Mononuclear cell (primary cell): ENCODE measurements around the gene MYL5. TPM values are rescaled to one million over a fixed set of nuclear protein-coding genes. Genes with fewer than 3 reads are reported as not detected.
"Not testable (repeated sequence)": the region's sequence is repeated elsewhere in the genome, so short reads cannot be mapped to it uniquely, and the experiment has no call there.

Experiments used
- H3K27me3 ChIP-seq: 2 replicates; pipeline ENCODE4 v1.6.0; 2011; ENCODE audit warnings: low read length, control low read depth; ENCODE audit not compliant: insufficient read depth
- H3K4me1 ChIP-seq: 2 replicates; pipeline ENCODE4 v1.5.1; 2011; ENCODE audit warnings: mild to moderate bottlenecking, low read length, control low read depth; ENCODE audit not compliant: insufficient read depth
- H3K4me3 ChIP-seq: 2 replicates; pipeline ENCODE4 v1.5.1; 2011; ENCODE audit warnings: mild to moderate bottlenecking, low read length, moderate library complexity
- H3K9me3 ChIP-seq: 2 replicates; pipeline ENCODE4 v1.5.1; 2011; ENCODE audit warnings: low read depth, mild to moderate bottlenecking, control low read depth, low read length
- total RNA-seq: library from RNA; depleted of rRNA; stranded (reverse); fragments of >200 nt; gene quantifications from one replicate; pipeline ENCODE4 v1.2.3, GENCODE V29; 2012

Gene MYL5
- total RNA-seq, 1 donor: 9.3 TPM

GRCh38 chr4:633406-633805 lies 40.9 kb upstream of the MYL5 start:
- Histone ChIP-seq H3K9me3 (no peaks in the 10 kb centered on the region), H3K4me1 (no peaks in the 10 kb centered on the region), H3K27me3 (no peaks in the 10 kb centered on the region), H3K4me3 (no peak overlapping the region)

GRCh38 chr4:633976-634598 lies 40.3 kb upstream of the MYL5 start:
- no peaks in the 10 kb centered on the region for H3K27me3 ChIP-seq
- no peak overlapping the region for H3K4me3 ChIP-seq
- no peaks in the 10 kb centered on the region for H3K9me3 ChIP-seq
- no peaks in the 10 kb centered on the region for H3K4me1 ChIP-seq

GRCh38 chr4:634599-634985 lies 39.8 kb upstream of the MYL5 start:
- Histone ChIP-seq H3K9me3 (no peaks in the 10 kb centered on the region), H3K4me1 (no peaks in the 10 kb centered on the region), H3K4me3 (no peak overlapping the region), H3K27me3 (no peaks in the 10 kb centered on the region)

- H3K27me3 ChIP-seq, H3K4me1 ChIP-seq, H3K9me3 ChIP-seq, H3K4me3 ChIP-seq: not testable (repeated sequence)
These were observed 39.1 kb upstream of the MYL5 start for GRCh38 chr4:635066-635835.

DNA sequence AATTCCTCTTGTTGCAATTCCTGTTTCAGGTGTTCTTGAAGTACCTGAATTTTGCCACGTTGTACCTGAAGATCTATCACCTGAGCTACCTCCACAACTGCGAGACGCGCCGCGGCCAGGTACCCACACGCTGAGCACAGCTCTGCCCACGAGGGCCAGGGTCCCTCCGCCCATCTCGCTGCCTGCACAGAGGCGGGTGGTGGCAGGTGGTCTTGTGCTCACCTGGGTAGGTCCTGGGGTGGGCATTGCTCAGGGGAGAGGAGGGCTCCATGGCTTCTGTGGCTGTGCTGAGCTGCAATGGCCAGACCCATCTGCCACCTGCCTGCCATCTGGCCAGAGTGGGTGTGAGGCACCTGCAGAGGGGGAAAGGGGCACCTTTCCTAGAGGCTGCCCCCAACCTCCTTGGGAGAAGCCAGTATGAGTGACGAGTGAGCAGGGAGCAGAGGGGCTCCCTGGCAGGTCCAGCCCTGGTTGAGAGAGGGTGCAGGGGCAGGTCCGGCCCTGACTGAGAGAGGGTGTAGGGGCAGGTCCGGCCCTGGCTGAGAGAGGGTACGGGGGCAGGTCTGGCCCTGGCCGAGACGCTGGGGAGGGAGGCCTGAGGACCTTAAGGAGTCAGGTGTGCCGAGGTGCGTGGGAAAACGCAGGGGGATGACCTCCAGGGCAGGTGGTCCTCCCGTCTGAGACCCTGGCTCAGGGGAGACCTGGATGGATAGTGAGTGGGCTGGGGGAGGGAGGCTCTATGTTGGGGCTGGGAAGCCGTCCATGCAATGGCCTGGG lies 38.3 kb upstream of the MYL5 start:
- H3K4me1 ChIP-seq: no peaks in the 10 kb centered on the region
- no peaks in the 10 kb centered on the region for H3K9me3 ChIP-seq
- no peak overlapping the region for H3K4me3 ChIP-seq
- no peaks in the 10 kb centered on the region for H3K27me3 ChIP-seq

GRCh38 chr4:636628-637159 lies 37.6 kb upstream of the MYL5 start:
- no peak overlapping the region for H3K4me3 ChIP-seq
- H3K4me1 ChIP-seq: no peaks in the 10 kb centered on the region
- no peaks in the 10 kb centered on the region for H3K9me3 ChIP-seq
- no peaks in the 10 kb centered on the region for H3K27me3 ChIP-seq

- no peaks in the 10 kb centered on the region for H3K9me3 ChIP-seq
- no peak overlapping the region for H3K4me3 ChIP-seq
- H3K4me1 ChIP-seq: no peaks in the 10 kb centered on the region
- H3K27me3 ChIP-seq: no peaks in the 10 kb centered on the region
These were observed 36.6 kb upstream of the MYL5 start for GRCh38 chr4:637536-638280.

- not testable (repeated sequence) for H3K27me3 ChIP-seq, H3K4me1 ChIP-seq, H3K9me3 ChIP-seq, H3K4me3 ChIP-seq
These were observed 32.0 kb upstream of the MYL5 start for GRCh38 chr4:642366-642765.

GRCh38 chr4:646460-646859 lies 27.9 kb upstream of the MYL5 start:
- H3K27me3 ChIP-seq: no peaks in the 10 kb centered on the region
- no peaks in the 10 kb centered on the region for H3K9me3 ChIP-seq
- no peaks in the 10 kb centered on the region for H3K4me1 ChIP-seq
- no peak overlapping the region for H3K4me3 ChIP-seq

DNA sequence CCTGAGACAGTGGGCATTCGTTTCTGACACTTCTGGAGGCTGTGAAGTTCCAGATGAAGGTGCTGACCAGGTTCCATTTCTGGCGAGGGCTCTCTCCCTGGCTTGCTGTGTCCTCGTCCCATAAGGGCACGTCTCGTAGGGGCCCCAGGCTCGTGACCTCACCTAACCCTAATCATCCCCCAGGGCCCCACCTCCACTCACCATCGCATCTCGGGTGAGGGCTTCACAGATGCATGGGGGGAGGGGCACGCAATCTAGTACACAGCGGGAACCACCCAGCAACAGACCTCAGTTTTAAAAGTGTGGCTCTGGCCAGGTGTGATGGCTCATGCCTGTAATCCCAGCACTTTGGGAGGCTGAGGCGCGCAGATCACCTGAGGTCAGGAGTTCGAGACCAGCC lies 26.9 kb upstream of the MYL5 start:
- Histone ChIP-seq H3K9me3 (no peaks in the 10 kb centered on the region), H3K4me3 (no peak overlapping the region), H3K4me1 (no peaks in the 10 kb centered on the region), H3K27me3 (no peaks in the 10 kb centered on the region)

GRCh38 chr4:648579-649292 lies 25.6 kb upstream of the MYL5 start:
- Histone ChIP-seq H3K4me1 (no peaks in the 10 kb centered on the region), H3K27me3 (no peaks in the 10 kb centered on the region), H3K4me3 (no peak overlapping the region), H3K9me3 (no peaks in the 10 kb centered on the region)

GRCh38 chr4:649293-649625 lies 25.1 kb upstream of the MYL5 start:
- no peaks in the 10 kb centered on the region for H3K4me1 ChIP-seq
- H3K4me3 ChIP-seq: no peak overlapping the region
- no peaks in the 10 kb centered on the region for H3K27me3 ChIP-seq
- no peaks in the 10 kb centered on the region for H3K9me3 ChIP-seq

DNA sequence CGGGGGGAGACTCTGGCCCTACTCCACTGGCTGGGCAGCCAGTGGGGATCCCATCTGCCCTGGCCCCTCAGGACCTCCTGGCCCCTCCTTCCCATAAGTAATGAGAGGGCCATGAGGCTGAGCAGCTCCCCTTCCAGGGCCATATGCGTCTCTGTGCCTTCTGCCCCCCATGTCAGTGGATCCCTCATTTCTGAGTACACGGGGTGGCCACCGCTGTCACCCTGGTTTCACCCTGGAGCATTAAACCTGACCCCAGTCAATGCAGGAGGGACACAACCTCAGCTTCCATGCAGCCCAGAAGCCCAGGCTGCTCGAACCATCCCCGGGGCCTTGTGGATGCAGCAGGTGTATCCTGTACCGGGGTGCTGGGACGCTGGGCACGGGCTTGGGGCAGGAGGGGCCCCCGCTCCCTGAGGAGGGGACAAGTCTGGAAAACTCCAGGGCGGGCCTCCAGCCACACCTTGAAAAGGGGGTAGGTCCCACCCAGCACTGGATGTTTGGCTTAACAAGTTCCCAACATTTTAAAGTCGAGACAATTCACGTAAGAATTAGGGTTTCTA lies 24.5 kb upstream of the MYL5 start:
- H3K4me3 ChIP-seq: no peak overlapping the region
- H3K4me1 ChIP-seq: no peaks in the 10 kb centered on the region

GRCh38 chr4:650461-650860 lies 23.9 kb upstream of the MYL5 start:
- no peaks in the 10 kb centered on the region for H3K4me1 ChIP-seq
- no peak overlapping the region for H3K4me3 ChIP-seq
- no peaks in the 10 kb centered on the region for H3K9me3 ChIP-seq
- no peaks in the 10 kb centered on the region for H3K27me3 ChIP-seq

More for the DNA sequence above, 24.5 kb upstream of the MYL5 start:
- Histone ChIP-seq H3K27me3 (no peaks in the 10 kb centered on the region), H3K9me3 (no peaks in the 10 kb centered on the region)
